HepG2 (cell line): ENCODE measurements around the gene TMEM8B. TPM values are rescaled to one million over a fixed set of nuclear protein-coding genes. Genes with fewer than 3 reads are reported as not detected.
A peak's percentile ranks its signal among the peaks of the same experiment; 100 is the strongest.

Experiments used
- GATAD1 ChIP-seq: IDR thresholded peaks from 2 replicates; pipeline ENCODE4 v1.6.1; 2016; ENCODE audit warnings: missing genetic modification reagents, missing compliant biosample characterization
- GFI1 ChIP-seq: sonication (generic); formaldehyde crosslinking; IDR thresholded peaks from 2 replicates; pipeline ENCODE4 v1.5.0; 2020; ENCODE audit warnings: missing genetic modification reagents, mild to moderate bottlenecking, borderline replicate concordance
- HHEX ChIP-seq: IDR thresholded peaks from 2 replicates; pipeline ENCODE4 v1.6.1; 2016; ENCODE audit warnings: control low read depth
- KAT8 ChIP-seq: IDR thresholded peaks from 2 replicates; pipeline ENCODE4 v1.6.1; 2016; ENCODE audit warnings: missing genetic modification reagents, missing compliant biosample characterization
- NBN ChIP-seq: fragments of 450-650 bp; conservative IDR thresholded peaks from 2 replicates; pipeline ENCODE4 v1.6.1; 2017
- PAXIP1 ChIP-seq: sonication (generic); formaldehyde crosslinking; conservative IDR thresholded peaks from 2 replicates; pipeline ENCODE4 v1.4.0; 2020; ENCODE audit warnings: mild to moderate bottlenecking, missing genetic modification reagents, moderate library complexity
- SAP130 ChIP-seq: IDR thresholded peaks from 2 replicates; pipeline ENCODE4 v1.6.1; 2016; ENCODE audit warnings: low read depth
- SMAD3 ChIP-seq: sonication (generic); formaldehyde crosslinking; IDR thresholded peaks from 2 replicates; pipeline ENCODE4 v1.4.0; 2020; ENCODE audit warnings: missing genetic modification reagents
- SOX5 ChIP-seq: IDR thresholded peaks from 2 replicates; pipeline ENCODE4 v1.6.1; 2016; ENCODE audit warnings: borderline replicate concordance
- TARDBP ChIP-seq: sonication (generic); formaldehyde crosslinking; IDR thresholded peaks from 2 replicates; pipeline ENCODE4 v1.8.0; 2022; ENCODE audit warnings: mild to moderate bottlenecking, missing genetic modification reagents
- USF2 ChIP-seq, 2 experiments: sonication (generic) in 1 of 2; formaldehyde crosslinking in 1 of 2; IDR thresholded peaks; 2 replicates each; pipeline versions ENCODE4 v1.5.1 to v1.6.1; 2011 to 2020; ENCODE audit warnings: borderline replicate concordance in 1 of 2, low read depth in 1 of 2, low read length in 1 of 2, mild to moderate bottlenecking in 1 of 2, missing genetic modification reagents in 1 of 2, moderate library complexity in 1 of 2
- ZFP36L1 ChIP-seq: sonication (generic); formaldehyde crosslinking; IDR thresholded peaks from 2 replicates; pipeline ENCODE4 v1.8.0; 2022; ENCODE audit warnings: mild to moderate bottlenecking, missing genetic modification reagents, moderate library complexity
- ZFP90 ChIP-seq: sonication (generic); formaldehyde crosslinking; IDR thresholded peaks from 2 replicates; pipeline ENCODE4 v1.8.0; 2022; ENCODE audit warnings: missing genetic modification reagents, mild to moderate bottlenecking, inconsistent platforms, borderline replicate concordance
- ZNF609 ChIP-seq: sonication (generic); formaldehyde crosslinking; IDR thresholded peaks from 2 replicates; pipeline ENCODE4 v1.4.0; 2020; ENCODE audit warnings: mild to moderate bottlenecking, missing genetic modification reagents, borderline replicate concordance
- ZNF775 ChIP-seq: sonication (generic); formaldehyde crosslinking; IDR thresholded peaks from 2 replicates; pipeline ENCODE4 v1.4.0; 2020; ENCODE audit warnings: missing genetic modification reagents, mild to moderate bottlenecking, moderate library complexity, borderline replicate concordance
- polyA plus RNA-seq, 8 experiments: library from polyadenylated mRNA; depleted of rRNA in 3 of 8; stranded (reverse) in 7 of 8; unstranded in 1 of 8; fragments of >200 nt; fragmentation: Illumina TruSeq in 4 of 8; extraction: Trizol in 4 of 8; gene quantifications; 2 replicates each; pipeline versions ENCODE4 v1.2.1 to v1.2.3, GENCODE V29; 2011 to 2016; ENCODE audit warnings: low read depth in 4 of 8, missing spikeins in 1 of 8, mixed read lengths in 1 of 8; ENCODE audit not compliant: insufficient read depth in 1 of 8
- total RNA-seq, 5 experiments: library from RNA; depleted of rRNA; stranded (reverse); fragments of >200 nt; fragmentation: Illumina TruSeq; extraction: Trizol; gene quantifications; 2 replicates each; pipeline ENCODE4 v1.2.3, GENCODE V29; 2016; ENCODE audit warnings: low read depth in 1 of 5

TMEM8B gene
- total and polyA plus RNA-seq, 2 of the 13 experiments (the other 11 are each of a cell fraction or from before 2014, with no cell fraction given) = 2.1 to 2.7 TPM

GRCh38 chr9:35834260-35835215 lies 5.5 kb downstream of the TMEM8B start (continued):
- peak; percentile 44; the same call in 1 of the 2 replicates for TF ChIP-seq PAXIP1 (CRISPR knock-in tag)
- TF ChIP-seq GFI1 (CRISPR knock-in tag) = peak; percentile 63
- no peak for TF ChIP-seq SMAD3
- TF ChIP-seq ZNF775 (CRISPR knock-in tag) = no peak
- TF ChIP-seq HHEX (CRISPR knock-in tag) = peak; percentile 61; the same call in 1 of the 2 replicates
- no peak for TF ChIP-seq NBN
- peak; percentile 55; the same call in 1 of the 2 replicates for TF ChIP-seq ZNF609
- peak; percentile 50 for TF ChIP-seq SAP130 (CRISPR knock-in tag)
- no peak for TF ChIP-seq ZFP36L1
- 0 out of 2 replicates have a peak, but pooled peaks have one; percentile 16 for TF ChIP-seq GATAD1 (CRISPR knock-in tag)
- peak; percentile 63; the same call in 1 of the 2 replicates for TF ChIP-seq KAT8 (CRISPR knock-in tag)
- TF ChIP-seq TARDBP (CRISPR knock-in tag) = 0 out of 2 replicates have a peak, but pooled peaks have one; percentile 26
- no peak; the same call in 1 of the 2 replicates for TF ChIP-seq USF2 (IDR thresholded peaks at IDR 0.05; ENCODE audit: low read depth, low read length)
- peak; percentile 79; the same call in 1 of the 2 replicates for TF ChIP-seq USF2 (CRISPR knock-in tag; IDR thresholded peaks at IDR 0.05; ENCODE audit: borderline replicate concordance)
- no peak for TF ChIP-seq ZFP90 (CRISPR knock-in tag)
- TF ChIP-seq SOX5 = 0 out of 2 replicates have a peak, but pooled peaks have one; percentile 38
